Measurements from ENCODE around the gene CDK5.

The CDK5 gene

DNA sequence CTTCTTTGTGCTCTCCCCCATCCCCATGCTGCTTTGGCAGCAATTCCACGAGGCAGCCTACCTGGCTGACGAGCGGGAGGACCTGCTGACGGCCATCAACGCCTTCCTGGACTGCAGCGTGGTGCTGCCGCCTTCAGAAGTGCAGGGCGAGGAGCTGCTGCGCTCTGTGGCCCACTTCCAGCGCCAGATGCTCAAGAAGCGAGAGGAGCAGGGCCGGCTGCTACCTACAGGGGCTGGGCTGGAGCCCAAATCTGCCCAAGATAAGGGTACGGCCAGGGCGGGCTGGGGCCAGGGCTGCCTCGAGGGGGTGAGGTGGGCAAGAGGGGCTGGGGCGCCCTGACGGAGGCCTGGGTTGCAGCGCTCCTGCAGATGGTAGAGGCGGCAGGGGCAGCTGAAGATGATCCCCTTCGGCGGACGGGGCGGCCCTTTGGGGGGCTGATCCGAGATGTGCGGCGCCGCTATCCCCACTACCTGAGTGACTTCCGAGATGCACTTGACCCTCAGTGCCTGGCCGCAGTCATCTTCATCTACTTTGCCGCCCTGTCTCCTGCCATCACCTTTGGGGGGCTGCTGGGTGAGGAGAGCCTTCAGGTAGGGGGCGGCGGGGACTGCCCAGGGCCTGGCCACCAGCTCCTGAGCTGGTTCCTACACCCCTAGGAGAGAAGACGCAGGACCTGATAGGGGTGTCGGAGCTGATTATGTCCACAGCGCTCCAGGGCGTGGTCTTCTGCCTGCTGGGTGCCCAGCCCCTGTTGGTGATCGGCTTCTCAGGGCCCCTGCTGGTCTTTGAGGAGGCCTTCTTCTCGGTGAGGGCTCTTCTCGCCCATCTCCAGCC is 13.6 kb upstream of the CDK5 start:
- no peak for DNase-seq

DNA sequence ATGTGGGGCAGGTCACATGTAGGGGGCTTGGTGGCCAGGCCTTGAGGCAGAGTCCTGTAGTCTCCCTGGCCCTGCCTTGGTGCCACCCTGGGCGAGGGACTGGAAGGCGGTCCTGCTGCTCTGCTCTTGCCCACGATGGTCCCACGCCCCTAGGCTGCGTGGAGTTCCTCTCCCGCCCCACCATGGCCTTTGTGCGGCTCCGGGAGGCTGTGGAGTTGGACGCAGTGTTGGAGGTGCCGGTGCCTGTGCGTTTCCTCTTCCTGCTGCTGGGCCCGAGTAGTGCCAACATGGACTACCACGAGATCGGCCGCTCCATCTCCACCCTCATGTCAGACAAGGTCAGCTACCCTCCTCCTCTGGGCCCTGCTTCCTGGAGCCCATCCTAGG is 12.9 kb upstream of the CDK5 start:
- no peak for DNase-seq

DNA sequence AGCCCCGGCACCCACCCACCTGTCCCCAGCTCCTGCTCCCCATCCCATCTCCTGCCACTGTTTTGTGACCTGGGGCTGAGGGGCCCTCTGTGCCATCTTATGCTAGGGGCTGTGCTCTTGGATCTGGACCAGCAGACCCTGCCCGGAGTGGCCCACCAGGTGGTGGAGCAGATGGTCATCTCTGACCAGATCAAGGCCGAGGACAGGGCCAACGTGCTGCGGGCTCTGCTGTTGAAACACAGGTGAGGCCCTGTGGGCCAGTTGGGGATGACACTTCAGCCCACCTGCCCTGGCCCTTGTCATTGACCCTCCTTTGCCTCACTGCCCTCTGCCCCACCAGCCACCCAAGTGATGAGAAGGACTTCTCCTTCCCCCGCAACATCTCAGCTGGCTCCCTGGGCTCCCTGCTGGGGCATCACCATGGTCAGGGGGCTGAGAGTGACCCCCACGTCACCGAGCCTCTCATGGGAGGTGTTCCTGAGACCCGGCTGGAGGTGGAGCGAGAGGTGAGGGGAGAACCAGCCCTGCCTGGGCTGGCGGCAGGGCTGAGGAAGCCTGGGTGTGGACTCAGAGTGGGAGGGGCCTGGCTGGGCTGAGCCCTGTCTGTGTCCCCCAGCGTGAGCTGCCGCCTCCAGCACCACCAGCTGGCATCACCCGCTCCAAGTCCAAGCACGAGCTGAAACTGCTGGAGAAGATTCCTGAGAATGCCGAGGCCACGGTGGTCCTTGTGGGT is 12.3 kb upstream of the CDK5 start:
- no peak for DNase-seq

DNA sequence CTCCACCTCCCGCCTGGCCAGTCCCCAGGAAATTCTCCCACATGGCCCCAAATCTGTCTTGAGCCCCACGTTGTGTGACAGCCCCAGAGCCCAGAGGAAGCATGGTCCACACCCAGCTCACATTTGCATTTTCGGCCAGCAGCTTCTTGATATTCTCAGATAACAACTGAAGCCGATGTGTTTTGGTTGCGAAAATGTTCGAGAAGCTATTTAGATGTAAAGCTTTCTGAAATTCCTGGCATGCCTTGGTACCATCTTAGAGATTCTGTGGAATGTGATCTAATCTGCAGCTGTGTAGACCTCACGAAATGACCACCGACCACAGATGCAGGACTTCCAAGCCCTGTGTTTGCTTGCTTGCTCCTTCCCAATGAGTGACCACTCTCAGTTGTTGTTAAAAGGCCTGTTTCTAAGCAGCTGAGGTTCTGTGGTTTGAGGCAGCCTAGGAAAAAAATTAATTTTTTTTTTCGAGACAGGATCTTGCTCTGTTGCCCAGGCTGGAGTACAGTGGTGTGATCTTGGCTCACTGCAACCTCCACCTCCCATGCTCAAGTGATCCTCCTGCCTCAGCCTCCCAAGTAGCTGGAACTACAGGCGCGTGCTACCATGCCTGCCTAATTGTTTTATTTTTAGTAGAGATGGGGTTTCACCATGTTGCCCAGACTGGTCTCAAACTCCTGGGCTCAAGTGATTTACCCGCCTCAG is 10.5 kb upstream of the CDK5 start:
- DNase-seq = no peak

DNA sequence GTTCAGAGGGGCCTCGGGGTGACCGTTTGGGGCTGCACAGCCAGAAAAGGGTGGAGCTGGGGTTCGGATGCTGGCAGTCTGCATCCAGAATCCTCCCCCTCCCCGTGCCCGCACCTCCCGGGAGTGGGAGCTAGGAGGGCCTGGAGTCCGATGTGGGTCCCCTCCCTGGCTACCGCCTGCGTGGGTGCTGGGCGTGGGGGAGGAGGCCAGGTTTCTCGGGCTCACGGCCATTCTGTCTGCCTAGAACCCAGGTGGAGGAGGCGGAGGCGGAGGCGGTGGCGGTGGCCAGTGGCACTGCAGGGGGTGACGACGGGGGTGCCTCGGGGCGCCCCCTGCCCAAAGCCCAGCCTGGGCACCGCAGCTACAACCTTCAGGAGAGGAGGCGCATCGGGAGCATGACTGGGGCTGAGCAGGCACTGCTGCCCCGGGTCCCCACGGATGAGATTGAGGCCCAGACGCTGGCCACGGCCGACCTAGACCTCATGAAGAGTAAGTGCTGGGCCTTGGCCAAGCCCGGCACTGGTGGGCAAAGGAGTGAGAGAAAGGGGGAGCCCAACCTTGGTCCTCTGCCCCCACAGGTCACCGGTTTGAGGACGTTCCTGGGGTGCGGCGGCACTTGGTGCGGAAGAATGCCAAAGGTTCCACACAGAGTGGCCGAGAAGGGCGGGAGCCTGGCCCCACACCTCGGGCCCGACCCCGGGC is 8.7 kb upstream of the CDK5 start:
- DNase-seq = no peak

DNA sequence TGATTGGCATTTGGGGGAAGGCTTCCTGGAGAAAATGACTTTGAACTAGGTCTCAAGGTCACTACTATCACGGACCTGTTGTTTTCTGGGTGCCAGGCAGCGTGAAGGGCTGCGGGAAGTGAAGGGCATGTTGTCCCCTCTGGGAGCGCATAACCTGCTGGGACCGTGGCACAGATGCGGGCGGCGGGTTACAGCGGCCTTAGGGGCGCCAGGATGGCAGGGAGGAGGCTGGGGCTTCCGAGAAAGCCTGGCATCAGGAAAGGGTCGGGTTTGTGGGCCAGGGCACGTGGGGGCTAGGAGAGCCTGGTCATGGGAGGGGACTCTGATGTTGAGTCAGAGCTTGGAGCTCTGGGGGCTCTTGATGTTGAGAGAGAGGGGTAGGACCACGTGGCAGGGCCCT is 7.8 kb upstream of the CDK5 start:
- no peak for DNase-seq

DNA sequence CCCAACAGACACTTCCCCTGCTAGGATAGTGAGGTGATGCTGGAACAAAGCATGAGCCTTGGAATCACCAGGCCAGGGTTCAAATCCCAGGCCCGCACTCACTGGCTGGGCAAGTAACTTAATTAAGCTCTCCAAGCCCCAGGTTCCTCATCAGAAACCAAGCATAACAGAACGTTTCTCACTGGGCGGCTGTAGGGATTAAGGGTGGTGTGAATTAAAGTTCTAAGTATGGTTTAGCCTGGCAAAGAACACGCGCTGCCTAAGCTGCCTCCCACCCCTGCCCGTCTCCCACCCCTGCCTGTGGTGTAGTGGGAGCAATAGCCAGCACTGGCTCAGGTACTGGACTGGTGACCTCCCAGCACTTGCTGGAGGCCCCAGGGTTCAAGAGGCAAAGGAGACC is 7.3 kb upstream of the CDK5 start:
- DNase-seq = no peak

DNA sequence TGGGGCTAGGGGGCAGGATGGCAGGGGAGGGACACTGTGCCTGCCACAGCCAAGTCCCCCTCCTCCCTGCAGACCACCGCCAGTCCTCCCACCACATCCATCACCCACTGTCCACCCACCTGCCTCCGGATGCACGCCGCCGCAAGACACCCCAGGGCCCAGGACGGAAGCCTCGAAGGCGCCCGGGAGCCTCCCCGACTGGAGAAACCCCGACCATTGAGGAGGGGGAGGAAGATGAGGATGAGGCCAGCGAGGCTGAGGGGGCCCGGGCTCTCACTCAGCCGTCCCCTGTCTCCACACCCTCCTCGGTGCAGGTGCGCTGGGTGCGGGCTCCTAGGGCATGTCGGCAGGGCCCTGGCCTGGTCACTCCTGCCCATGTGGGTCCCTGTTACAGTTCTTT is 6.8 kb upstream of the CDK5 start:
- DNase-seq = no peak

DNA sequence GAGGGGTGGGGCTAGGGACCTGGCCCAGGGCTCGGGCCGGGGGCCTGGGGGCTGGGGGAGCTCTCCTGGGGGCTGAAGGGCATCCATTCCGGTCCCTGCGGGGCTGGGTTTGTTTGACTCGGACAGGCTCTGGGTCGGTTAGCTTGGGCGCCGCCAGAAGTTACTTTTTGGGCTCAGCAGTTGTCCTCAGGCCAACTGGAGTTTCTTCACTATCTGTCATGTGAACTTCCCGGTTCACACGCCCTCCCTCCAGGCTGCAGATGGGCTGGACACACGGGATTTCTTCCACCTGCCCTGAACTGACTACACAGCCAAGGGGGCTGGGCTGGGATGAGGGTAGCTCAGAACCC is 5.5 kb upstream of the CDK5 start:
- DNase-seq = no peak

DNA sequence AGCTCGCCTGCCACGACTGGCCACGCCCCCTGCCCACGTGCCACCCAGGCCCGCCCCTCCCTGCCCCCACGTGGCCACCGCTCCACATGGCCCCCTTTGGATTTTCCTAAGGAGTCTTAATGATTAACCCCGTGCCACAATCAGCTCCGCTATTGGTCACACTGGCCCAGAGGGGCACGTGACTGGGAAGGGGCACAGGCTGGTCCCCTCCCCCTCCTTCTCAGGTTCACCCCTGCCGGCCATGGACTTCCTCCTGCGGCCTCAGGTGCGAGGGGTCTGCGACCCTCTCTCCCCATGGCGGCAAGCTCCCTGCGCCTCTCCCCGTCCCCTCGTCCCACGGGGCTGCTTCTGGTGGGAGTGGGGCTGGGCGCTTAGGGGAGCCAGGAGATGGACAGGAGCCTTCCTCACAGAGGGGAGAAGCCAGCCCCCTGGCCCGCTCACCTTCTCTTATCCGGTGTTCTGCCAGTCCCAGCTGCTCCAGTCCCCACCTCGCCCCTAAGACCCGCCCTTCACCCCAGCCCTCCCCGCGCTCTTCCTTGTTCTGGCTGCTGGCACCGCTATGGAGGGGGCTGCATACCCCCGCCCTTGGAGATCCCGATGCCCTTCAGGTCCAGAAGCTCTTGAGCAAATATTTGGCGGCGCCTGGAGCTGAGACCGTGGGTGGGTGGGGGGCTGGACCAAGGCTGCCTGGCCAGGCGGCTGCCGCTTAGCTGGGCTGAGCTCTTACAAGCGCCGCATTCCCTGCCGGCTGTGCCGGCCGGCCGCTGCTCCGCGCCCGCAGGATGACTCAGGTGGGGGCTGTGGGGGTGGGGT is 4.9 kb upstream of the CDK5 start:
- no peak for DNase-seq

DNA sequence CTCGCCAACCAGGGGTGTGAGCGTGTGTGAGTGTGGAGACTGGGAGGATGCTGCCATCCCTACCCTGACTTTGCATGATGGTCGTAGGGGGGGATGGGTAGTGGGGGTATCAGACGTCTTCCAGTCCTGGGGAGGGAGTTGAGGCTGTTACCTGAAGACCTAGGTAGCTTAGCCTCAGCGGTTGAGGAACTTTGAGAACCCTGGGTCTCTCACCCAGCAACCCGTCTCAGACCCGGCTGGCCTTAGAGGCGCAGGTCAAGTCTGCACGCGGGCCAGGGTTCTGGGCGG is 4.4 kb upstream of the CDK5 start:
- no peak for DNase-seq

DNA sequence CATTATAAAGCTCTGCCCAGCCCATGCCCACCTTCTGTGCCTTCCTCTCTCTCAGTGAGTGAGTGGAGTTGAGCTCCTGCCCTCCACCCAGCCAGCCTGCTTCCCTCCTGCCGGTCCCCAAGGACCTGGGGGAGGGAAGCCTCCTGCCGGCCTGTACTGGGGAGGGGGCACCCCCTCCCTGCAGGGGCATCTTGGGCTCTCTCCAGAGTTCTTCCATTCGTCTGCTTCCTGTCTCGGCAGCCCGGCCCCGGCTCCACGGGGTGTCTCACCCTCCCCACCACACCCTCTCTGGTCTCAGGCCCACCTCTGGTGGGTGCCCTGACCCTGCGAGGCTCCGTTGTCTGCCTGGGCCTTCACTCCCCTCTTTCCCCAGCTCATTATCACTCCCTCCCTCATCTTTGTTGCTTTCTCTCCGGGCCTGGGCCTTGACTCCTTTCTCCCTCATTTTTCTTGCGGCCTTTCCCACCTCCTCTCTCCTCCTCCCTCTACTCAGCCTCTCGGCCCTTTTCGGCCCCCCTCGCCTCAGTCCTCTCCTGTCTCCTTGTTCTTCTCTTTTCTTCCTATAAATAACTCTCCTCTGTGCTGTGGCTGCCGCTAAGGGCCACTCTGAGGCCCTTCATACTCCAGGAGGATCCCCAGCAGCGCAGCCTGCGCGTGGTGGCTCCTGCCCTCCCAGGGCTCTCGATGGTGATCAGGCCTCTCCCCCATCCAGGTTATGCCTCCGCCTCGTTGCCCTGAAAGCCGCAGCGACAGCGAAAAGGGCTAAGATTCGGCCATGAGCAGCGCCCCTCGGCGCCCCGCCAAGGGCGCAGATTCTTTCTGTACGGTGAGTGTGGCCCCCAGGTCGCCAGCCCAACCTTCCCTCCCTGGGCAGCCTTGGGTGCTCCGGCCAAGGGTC is 3.8 kb upstream of the CDK5 start:
- DNase-seq = no peak

DNA sequence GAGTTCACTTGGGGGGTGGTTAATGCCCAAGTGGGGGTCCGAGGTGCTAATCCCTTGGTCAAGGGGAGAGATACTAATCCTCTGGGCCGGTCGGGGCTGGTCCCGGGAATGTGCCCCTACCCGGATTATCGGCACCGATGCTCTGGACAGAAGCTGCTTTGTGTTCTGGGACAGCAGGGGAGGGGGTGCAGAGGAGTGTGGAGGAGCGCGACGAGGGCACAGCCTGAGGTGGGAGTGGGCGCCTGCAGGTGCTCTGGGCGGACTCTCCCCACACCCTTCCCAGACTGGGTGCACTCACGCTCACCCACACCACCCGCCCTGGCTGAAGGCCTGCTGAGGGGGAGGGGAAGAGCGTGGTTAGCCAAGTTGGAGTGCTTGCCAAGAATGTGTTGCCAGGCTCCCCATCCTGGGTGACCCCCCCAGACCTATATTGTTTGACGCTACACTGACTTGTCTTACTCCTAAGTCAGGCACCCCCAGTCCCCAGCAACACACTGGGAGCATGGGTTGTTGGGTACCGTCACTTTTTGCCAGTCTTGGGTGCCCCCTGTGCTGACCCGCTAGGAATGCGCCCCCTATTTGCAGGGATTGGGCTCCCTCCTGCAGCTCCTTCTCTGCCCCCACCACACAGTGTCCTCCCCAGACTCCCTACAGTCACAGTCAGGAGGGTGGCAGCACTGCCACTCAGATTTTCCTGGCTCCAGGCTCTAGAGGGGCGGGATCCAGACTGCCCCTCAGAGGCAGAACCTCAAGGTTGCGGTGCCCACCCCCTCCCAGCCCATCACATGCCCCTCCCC is 2.9 kb upstream of the CDK5 start:
- no peak for DNase-seq

DNA sequence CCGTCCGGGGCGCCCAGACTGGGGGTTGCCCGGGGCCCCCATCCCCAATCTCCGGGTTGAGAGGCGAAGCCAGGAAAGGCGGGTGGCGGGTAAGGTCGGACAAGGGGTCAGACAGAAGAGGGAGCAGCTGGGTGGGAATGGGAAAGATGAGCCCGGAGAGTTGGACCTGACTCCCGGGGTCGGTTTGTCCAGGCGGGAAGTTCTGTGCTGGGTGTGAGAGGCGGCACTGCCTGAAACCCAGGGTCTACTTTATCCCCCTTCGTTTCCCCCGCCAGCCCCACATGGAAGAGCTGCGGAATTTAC is 2.4 kb upstream of the CDK5 start:
- no peak for DNase-seq

DNA sequence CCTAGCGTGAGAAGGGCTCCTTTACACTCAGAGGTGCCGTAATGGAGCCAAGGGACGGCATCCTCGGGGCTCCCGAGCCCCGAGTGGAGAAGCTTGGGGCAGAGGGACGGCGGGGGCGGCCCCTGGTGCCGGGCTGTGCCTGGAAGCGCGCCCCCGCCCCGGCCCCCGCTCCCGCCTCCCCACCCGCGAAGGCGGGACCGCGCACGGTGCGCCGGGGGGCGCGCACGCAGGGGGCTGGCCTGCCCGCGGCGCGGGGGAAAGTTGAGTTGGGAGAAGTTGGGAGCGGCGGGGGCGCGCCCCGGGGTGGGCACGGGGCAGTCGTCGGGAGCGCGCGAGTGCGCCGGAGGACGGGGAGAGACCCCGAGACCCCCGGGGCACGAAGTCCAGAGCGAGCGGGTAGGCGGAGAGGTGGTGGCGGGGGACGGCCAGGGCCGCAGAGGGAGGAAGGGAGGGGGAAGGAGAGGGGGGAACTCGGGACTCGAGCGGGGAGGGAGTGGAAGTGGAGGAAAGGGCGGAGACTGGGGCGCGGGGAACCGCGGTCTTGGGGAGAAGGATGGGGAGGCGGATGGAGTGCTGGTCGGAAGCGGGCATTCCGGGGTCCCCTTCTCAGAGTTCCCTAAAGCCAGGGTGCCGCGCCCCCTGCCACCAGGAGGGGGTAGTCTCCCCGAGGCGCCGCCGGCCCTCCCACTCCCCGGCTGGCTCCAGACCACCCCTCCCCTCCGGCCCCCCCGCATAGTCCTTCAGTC is 1.8 kb upstream of the CDK5 start, which contains the start of gene SLC4A2:
SLC4A2 (plus strand) TSS at position 223 of the 746 bp plus-strand sequence. CDS start 2,399 bp downstream, outside the sequence.
- DNase-seq = peak; percentile 59

DNA sequence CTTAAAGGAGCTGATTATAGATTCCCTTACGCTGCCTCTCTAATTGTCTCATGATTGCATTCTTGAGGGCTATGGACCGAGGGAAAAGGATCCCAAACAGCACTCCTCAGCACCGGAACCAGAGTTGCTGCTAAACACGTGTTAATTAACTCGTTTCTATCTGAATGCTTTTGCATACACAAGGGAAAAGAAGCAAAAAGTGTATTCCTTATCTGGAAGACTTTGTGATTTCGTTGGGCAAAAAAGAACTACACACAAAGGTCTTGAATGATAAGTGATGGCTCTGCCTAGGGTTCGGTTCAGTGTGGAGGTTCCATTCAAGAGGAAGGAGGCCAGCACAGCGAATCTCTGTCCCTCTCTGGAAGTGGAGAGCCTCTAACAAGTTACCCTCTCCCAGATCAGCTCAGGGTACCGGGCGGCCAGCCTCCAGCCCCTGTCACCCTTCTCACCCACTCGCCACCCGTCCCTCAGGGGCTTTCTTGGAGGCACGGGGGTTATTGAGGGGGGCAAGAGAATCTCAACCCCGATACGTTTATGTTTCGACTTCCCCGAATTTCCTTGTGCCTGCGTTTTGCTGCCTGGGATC is 1.2 kb upstream of the CDK5 start:
- peak; percentile 24 for DNase-seq

DNA sequence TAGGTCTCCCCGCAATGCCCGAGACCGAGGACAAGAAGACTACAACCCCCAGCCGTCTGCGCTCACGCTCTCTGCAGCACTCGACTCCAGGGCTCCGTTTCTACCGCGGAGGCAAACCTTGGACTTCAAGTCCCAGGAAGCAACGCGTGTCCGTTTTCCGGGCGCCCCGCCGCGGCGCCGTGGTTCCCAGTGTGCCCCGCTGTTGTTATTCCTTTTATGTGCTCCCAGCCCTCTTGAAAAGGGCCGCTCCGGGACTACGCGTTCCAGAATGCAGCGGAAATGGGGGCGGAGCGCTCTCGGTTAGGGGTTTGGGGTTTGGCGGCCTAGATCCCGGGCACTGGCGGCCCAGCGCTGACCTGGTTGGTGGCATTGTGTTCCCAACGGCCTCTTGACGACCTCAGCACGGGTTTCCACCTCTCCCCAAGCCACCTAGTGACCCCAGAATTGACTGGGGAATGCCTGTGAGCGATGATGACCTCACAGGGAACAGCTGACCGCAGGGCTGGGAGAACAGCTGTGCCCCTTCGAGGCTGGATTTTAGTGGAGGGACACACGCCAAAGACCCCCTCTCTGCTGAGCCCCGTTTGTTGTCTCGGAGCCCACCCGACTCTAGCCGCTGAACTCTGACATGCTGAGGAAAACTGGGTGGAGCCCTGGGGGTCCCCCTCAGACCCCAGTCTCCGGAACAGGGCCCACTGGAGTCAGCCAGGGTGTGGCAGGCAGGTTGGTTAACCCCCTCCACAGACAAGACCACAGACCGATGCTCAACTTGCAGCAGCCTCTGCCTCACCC is 488 bp upstream of the CDK5 start:
- peak; percentile 98 for DNase-seq

DNA sequence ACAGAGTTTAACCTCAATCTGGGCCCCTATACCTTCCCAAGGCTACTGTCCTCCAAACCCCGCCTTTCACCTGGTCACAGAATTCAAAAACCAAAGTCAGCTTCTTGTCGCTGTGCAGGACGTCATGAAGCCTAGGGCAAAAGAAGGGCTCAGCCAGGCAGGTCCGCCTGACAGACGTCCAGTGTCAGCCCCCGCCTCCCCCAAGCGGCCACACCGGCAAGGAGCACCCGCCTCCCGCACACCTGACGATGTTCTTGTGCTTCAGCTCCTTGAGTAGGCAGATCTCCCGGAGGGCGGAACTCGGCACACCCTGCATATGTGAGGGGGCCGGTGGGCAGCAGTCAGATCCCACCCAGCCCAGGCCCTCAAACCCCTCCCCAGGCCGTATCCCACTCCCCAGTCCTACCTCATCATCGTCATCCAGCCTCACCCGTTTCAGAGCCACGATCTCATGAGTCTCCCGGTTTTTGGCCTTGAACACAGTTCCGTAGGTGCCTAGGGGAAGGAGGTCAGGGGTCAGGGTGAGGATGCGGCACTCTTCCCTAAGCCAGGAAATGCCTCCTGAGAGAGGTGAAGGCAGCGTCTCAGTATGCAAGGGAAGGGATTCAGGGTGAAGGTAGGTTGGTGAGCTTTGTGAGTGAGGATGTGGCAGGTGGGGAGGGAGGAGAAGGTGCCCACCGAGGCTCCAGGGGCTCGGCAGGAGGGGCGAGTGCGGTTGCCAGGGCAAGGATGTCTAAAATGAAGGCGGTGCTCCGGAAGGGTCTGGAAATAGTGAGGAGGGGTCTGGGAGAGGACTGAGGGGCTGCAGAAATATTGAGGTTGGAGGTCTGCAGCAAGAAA is 811 bp downstream of the CDK5 start:
- no peak for DNase-seq
